Measurements from ENCODE around the gene FAM83G. TPM values are rescaled to one million over a fixed set of nuclear protein-coding genes. Genes with fewer than 3 reads are reported as not detected.
A peak's percentile ranks its signal among the peaks of the same experiment; 100 is the strongest.
"Not testable (repeated sequence)": the region's sequence is repeated elsewhere in the genome, so short reads cannot be mapped to it uniquely, and the experiment has no call there.

Gene FAM83G, protein sequence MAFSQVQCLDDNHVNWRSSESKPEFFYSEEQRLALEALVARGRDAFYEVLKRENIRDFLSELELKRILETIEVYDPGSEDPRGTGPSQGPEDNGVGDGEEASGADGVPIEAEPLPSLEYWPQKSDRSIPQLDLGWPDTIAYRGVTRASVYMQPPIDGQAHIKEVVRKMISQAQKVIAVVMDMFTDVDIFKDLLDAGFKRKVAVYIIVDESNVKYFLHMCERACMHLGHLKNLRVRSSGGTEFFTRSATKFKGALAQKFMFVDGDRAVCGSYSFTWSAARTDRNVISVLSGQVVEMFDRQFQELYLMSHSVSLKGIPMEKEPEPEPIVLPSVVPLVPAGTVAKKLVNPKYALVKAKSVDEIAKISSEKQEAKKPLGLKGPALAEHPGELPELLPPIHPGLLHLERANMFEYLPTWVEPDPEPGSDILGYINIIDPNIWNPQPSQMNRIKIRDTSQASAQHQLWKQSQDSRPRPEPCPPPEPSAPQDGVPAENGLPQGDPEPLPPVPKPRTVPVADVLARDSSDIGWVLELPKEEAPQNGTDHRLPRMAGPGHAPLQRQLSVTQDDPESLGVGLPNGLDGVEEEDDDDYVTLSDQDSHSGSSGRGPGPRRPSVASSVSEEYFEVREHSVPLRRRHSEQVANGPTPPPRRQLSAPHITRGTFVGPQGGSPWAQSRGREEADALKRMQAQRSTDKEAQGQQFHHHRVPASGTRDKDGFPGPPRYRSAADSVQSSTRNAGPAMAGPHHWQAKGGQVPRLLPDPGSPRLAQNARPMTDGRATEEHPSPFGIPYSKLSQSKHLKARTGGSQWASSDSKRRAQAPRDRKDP
- 26.3 and 29.5 TPM in 2 replicates for total RNA-seq (2014; rRNA removed; shearing (Covaris generic))

DNA sequence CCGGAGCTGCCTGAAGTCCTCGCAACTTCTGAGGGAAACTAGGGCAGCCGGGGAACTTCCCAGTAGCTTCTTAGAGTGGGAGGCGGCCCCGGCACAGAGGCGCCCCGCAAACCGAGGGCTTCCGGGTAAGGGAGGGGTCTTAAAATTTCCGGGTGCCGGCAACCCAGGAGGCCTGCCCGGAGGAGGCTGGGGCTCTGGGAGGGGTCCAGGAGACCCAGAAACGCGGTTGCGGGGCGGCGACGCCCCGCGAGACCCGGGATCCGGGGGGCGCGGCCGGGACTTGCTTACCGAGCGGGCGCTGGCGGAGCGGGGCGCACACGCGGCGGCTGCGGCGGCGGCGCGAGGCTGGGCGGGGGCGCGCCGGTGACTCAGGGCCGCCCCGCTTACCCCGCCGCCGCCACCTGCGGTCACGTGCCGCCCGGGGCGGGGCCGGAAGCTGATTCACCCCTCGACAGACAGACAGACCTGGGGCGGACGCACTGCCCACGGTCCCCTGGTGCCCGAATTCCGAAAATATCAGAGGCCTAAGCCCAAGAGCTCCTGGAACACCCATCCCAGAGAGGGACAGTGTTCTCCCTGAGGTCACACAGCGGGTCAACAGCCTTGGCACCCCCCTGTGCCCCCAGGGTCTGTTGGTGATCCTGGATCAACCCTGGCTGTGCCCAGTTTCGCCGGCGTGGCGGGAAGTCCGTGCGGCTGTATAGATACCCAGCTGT, at the start of gene FAM83G:
Gene FAM83G, minus strand, starts transcription at position 344 of the 716 bp plus-strand sequence. CDS start 723 bp downstream, outside the sequence.
- DNase-seq (ENCODE audit: low spot score) = peak; percentile 61

- not testable (repeated sequence) for DNase-seq (ENCODE audit: low spot score)
Observed at GRCh38 chr17:19048826-19049225, 44.3 kb upstream of the FAM83G start.

DNA sequence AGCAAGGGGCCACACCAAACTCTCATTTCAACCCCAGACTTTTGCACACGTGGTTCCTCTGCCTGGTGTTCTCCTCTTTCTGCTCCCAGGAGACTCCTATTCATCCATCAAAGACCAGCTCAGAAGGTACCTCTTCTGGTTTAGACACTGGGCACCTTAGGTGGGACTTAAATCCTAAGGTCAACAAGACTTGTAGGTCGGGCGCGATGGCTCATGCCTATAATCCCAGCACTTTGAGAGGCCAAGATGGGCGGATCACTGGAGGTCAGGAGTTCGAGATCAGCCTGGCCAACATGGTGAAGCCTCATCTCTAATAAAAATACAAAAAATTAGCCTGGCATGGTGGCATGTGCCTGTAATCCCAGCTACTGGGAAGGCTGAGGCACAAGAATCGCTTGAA, 42.9 kb upstream of the FAM83G start:
- DNase-seq (ENCODE audit: low spot score) = not testable (repeated sequence)

DNA sequence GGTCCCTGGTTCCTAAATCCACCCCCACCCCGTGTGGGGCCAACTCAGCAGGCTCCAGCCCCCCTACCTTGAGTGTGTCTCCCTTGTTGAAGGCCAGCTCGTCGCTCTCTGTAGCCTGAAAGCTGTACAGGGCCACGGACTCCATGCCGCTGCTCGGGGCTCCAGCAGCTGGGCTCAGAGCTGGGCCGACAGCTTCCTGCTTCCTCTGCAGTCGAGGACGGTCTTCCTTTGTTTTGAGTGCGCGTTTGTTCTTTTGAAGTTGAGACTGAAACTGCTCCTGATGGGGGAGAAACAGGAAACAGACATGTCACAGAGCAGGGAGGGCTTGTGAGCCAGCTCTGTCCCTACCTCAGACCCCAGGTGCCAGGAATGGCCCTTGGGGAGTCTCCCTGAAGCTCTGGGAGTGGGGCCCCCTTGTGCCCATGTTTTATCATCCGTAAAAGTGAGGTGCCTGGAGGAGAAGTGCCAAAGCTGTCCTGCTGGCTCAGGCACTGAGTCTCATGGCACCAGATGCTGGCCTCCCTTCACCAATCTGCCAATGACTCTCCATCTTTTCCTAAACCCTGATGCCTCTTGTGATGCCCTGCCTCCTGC, 42.3 kb upstream of the FAM83G start, which contains the start of gene GRAP:
Gene GRAP, minus strand, starts transcription at position 176 of the 594 bp plus-strand sequence. Its CDS starts 31 bp downstream, at position 145.
- DNase-seq (ENCODE audit: low spot score) = not testable (repeated sequence)

- not testable (repeated sequence) for DNase-seq (ENCODE audit: low spot score)
Observed at GRCh38 chr17:19044643-19045042, 40.1 kb upstream of the FAM83G start.

GRCh38 chr17:19043032-19043431, 38.5 kb upstream of the FAM83G start:
- not testable (repeated sequence) for DNase-seq (ENCODE audit: low spot score)

DNA sequence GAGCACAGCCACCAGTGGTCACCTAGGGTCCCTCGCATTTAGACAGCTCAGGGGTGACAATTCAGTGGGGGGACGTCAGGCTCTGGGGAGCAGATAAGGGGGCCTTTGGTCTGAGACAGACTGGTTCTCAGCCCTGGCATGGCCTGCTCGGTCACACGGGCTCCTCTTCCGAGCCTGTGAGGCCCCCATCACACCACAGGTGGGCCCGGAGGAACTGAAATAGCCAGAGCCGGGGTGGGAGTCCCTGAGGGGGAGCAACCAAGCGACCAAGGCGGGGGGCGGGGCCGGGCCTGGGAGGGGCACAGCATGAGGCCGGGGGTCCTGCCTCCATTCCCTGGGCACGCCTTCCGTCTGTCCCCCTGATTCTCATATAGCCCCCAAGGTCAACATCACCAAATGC, 37.8 kb upstream of the FAM83G start:
- DNase-seq (ENCODE audit: low spot score) = not testable (repeated sequence)

GRCh38 chr17:19041871-19042270, 37.3 kb upstream of the FAM83G start:
- DNase-seq (ENCODE audit: low spot score) = not testable (repeated sequence)

DNA sequence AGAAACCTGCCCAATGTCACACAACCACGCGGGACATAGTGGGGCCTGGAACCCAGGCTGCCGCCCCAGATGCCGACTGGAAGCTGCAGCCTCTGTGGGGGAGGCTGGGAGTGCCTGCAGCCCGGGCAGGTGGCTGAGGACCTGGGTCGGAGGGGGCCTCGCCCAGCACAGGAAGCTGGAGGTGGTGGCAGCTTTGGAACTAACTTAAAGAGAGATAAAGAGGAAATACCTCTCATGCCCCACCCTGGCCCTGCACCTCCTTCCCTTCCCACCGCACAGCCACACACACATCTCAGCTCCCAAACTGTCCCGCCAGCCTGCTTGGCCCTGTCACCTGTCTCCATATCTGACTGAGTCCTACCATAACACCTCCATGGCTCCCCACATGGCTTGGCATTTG, 35.8 kb upstream of the FAM83G start:
- not testable (repeated sequence) for DNase-seq (ENCODE audit: low spot score)

DNA sequence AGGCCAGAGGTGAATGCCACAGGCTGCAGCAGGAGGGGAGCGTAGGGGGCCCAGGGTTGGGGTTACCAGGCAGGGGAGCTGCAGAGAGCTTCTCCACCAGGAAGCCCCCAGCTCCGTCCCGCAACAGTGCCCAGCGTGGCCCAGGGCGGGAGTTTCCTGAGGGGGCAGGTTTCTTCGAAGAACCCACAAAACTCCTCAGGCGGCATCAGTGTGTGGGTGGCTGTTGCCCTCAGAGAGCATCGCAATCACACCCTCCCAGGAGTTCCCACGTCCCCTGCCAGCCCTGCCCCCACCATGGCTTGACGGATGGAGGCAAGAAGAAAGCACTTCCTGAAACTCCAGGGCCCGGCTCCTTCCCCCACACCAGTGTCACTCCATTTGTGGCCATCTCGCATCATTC, 34.2 kb upstream of the FAM83G start:
- not testable (repeated sequence) for DNase-seq (ENCODE audit: low spot score)

GRCh38 chr17:19038007-19038406, 33.4 kb upstream of the FAM83G start:
- not testable (repeated sequence) for DNase-seq (ENCODE audit: low spot score)

DNA sequence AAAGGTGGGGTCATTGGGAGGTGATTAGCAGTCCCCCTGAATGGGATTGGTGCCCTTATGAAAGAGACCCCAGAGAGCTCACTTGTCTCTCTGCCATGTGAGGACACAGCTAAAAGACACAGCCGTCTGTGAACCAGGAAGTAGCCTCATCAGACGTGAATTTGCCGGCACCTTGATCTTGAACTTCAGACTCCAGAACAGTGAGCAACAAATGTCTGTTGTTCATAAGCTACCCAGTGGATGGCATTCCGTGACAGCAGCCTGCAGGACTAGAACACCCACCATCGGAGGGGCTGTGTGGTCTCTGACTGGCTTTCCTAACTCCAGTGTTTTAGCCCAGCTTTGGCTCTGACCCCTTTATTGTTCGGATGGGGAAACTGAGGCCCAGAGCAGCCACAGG, 33.0 kb upstream of the FAM83G start:
- not testable (repeated sequence) for DNase-seq (ENCODE audit: low spot score)

- not testable (repeated sequence) for DNase-seq (ENCODE audit: low spot score)
Observed at GRCh38 chr17:19036186-19036585, 31.6 kb upstream of the FAM83G start.

- not testable (repeated sequence) for DNase-seq (ENCODE audit: low spot score)
Observed at GRCh38 chr17:19032377-19032988, 27.9 kb upstream of the FAM83G start.

- DNase-seq (ENCODE audit: low spot score) = not testable (repeated sequence)
Observed at GRCh38 chr17:19031729-19032128, 27.2 kb upstream of the FAM83G start.

GRCh38 chr17:19030771-19031449, 26.3 kb upstream of the FAM83G start:
- not testable (repeated sequence) for DNase-seq (ENCODE audit: low spot score)

DNA sequence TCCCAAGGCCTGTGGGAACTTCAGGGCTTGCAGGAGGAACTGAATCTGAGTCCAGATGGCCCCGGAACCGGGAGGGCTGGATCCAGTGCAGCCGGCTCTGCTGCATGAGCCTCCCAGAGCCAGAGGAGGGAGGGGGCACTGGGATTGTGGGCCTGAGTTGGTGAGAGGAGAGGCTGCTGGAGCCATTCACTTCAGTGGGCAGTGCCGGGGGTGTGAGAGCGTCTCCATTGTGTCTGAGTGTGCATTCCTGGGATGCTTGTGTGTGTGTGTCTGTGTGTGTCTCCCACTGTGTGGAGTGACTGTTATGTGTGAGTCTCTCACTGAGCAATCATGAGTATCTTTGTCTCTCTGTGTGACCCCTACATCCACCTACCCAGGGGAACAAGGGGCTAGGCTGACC, 25.2 kb upstream of the FAM83G start:
- DNase-seq (ENCODE audit: low spot score) = not testable (repeated sequence)

- not testable (repeated sequence) for DNase-seq (ENCODE audit: low spot score)
Observed at GRCh38 chr17:19028671-19029070, 24.1 kb upstream of the FAM83G start.

- no peak for DNase-seq (ENCODE audit: low spot score)
Observed at GRCh38 chr17:19024101-19025078, 19.8 kb upstream of the FAM83G start.

Measured in A172 (cell line).